Dendritic cell treated with granulocyte-macrophage colony-stimulating factor and Interleukin-4, amounts not matched to agents 40 ng/mL and 50 ng/mL, for 4 days (primary cell): ENCODE measurements around the gene POLR1G.
"Not testable (repeated sequence)": the region's sequence is repeated elsewhere in the genome, so short reads cannot be mapped to it uniquely, and the experiment has no call there.

ENCODE experiments used
- H3K27ac Mint-ChIP-seq: one replicate; pipeline ENCODE4 v1.8.0; 2022; ENCODE audit warnings: mild to moderate bottlenecking, mixed read lengths
- H3K27me3 Mint-ChIP-seq: one replicate; pipeline ENCODE4 v1.8.0; 2022; ENCODE audit warnings: mild to moderate bottlenecking, mixed read lengths
- H3K36me3 Mint-ChIP-seq: one replicate; pipeline ENCODE4 v1.8.0; 2022; ENCODE audit warnings: low read depth, mixed read lengths
- H3K4me1 Mint-ChIP-seq: one replicate; pipeline ENCODE4 v1.8.0; 2022; ENCODE audit warnings: low read depth, mixed read lengths
- H3K4me3 Mint-ChIP-seq: one replicate; pipeline ENCODE4 v1.8.0; 2022; ENCODE audit warnings: mild to moderate bottlenecking, moderate library complexity, mixed read lengths
- H3K9me3 Mint-ChIP-seq: one replicate; pipeline ENCODE4 v1.8.0; 2022; ENCODE audit warnings: mixed read lengths
- intact Hi-C: fragments of 100-400 bp; cut with micrococcal nuclease; formaldehyde crosslinking; loops from one replicate; pipeline ENCODE4 v1.15.0; 2022

The POLR1G gene

DNA sequence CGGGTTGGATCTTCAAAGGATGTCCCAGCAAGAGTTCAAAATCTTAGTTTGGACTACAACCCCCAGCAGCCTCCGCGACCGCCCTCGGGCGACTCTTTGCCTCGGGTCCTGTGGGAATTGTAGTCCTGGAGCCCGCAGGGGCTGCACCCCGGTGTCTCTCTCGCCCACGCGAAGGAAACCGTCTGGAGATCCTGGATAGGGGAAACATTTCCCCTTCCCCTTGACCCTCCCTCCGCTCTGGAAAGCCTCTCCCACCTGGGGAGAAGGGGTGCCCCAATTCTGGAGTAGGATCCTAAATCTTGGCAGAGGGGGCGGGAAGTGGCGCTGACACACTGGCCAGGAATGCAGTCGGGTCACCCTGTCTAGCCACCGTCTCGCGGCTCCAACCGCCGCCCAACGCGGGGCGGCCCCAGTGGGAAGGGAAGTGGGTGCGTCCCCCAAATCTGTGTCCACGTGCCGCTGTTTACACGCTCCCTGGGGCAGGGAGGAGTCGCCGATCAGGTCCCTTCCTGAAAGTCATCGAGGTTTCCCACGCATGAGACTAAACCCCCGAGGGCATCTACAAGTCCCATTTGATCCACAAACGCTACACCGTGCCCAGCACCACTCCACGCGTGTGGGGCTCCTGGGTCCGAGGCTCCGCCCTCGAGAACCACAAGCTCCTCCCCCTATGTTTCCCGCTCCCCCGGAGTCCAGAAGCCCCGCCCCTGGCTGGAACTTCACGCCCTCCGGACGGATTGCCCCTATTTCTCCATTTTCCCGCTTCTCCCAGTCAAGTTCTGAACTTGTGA, 814 bp upstream of the POLR1G start:
- H3K4me3 Mint-ChIP-seq: peak overlapping the region; percentile 95
- H3K27ac Mint-ChIP-seq: peak overlapping the region; percentile 90
- H3K36me3 Mint-ChIP-seq: peaks cover 11% of the 10 kb centered on the region
- H3K27me3 Mint-ChIP-seq: peaks cover 36% of the 10 kb centered on the region
- H3K9me3 Mint-ChIP-seq: no peaks in the 10 kb centered on the region
- peaks cover 68% of the 10 kb centered on the region for H3K4me1 Mint-ChIP-seq
- intact Hi-C loops: loop anchor here (1.0 kb wide), 1 partner anchor 18 kb away; the partner anchor contains the start of gene ERCC1

DNA sequence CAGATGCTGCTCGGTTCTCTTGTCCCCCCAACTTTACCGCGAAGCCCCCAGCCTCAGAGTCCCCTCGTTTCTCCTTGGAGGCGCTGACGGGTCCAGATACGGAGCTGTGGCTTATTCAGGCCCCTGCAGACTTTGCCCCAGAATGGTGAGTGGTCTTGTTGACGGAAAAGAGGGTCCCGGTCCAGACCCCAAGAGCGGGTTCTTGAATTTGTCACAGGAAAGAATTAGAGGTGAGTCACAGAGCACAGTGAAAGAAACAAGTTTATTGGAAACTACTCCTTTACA, 589 bp downstream of the POLR1G start:
- H3K36me3 Mint-ChIP-seq: peaks cover 12% of the 10 kb centered on the region
- peak overlapping the region; percentile 95 for H3K4me3 Mint-ChIP-seq
- peaks cover 72% of the 10 kb centered on the region for H3K4me1 Mint-ChIP-seq
- intact Hi-C loops: no loop called here
- H3K9me3 Mint-ChIP-seq: no peaks in the 10 kb centered on the region
- peak overlapping the region; percentile 90 for H3K27ac Mint-ChIP-seq
- H3K27me3 Mint-ChIP-seq: peaks cover 32% of the 10 kb centered on the region

DNA sequence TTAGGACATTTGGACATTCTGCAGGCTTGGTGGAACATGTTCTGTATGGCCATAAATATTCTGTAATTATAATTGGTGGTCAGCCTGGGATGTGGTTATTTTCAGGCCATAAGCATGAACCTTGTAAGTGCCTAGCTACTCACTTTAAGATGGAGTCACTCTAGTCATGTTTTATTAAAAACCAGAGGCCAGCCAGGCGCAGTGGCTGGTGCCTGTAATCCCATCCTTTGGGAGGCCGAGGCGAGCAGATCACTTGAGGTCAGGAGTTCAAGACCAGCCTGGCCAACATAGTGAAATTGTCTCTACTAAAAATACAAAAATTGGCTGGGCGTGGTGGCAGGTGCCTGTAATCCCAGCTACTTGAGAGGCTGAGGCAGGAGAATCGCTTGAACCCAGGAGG, 1.1 kb downstream of the POLR1G start:
- H3K9me3 Mint-ChIP-seq, H3K27ac Mint-ChIP-seq, H3K4me3 Mint-ChIP-seq, intact Hi-C loops: not testable (repeated sequence)
- peaks cover 67% of the 10 kb centered on the region for H3K4me1 Mint-ChIP-seq
- H3K27me3 Mint-ChIP-seq: peaks cover 28% of the 10 kb centered on the region
- peaks cover 18% of the 10 kb centered on the region for H3K36me3 Mint-ChIP-seq

DNA sequence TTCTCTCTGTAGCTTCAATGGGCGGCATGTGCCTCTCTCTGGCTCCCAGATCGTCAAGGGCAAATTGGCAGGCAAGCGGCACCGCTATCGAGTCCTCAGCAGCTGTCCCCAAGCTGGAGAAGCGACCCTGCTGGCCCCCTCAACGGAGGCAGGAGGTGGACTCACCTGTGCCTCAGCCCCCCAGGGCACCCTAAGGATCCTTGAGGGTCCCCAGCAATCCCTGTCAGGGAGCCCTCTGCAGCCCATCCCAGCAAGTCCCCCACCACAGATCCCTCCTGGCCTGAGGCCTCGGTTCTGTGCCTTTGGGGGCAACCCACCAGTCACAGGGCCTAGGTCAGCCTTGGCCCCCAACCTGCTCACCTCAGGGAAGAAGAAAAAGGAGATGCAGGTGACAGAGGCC, 1.7 kb downstream of the POLR1G start:
- peaks cover 64% of the 10 kb centered on the region for H3K4me1 Mint-ChIP-seq
- H3K4me3 Mint-ChIP-seq: no peak overlapping the region
- H3K9me3 Mint-ChIP-seq: no peaks in the 10 kb centered on the region
- intact Hi-C loops: no loop called here
- peaks cover 22% of the 10 kb centered on the region for H3K27me3 Mint-ChIP-seq
- H3K27ac Mint-ChIP-seq: peak overlapping the region; percentile 77
- peaks cover 23% of the 10 kb centered on the region for H3K36me3 Mint-ChIP-seq

DNA sequence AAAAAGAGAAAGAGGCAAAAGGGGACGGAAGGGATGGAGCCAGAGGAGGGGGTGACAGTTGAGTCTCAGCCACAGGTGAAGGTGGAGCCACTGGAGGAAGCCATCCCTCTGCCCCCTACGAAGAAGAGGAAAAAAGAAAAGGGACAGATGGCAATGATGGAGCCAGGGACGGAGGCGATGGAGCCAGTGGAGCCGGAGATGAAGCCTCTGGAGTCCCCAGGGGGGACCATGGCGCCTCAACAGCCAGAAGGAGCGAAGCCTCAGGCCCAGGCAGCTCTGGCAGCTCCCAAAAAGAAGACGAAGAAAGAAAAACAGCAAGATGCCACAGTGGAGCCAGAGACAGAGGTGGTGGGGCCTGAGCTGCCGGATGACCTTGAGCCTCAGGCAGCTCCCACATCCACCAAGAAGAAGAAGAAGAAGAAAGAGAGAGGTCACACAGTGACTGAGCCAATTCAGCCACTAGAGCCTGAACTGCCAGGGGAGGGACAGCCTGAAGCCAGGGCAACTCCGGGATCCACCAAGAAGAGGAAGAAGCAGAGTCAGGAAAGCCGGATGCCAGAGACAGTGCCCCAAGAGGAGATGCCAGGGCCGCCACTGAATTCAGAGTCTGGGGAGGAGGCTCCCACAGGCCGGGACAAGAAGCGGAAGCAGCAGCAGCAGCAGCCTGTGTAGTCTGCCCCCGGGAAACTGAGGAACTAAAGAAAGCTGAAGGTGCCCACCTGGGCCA, 2.5 kb downstream of the POLR1G start:
- H3K4me1 Mint-ChIP-seq: peaks cover 57% of the 10 kb centered on the region
- peak overlapping the region; percentile 30 for H3K4me3 Mint-ChIP-seq
- peak overlapping the region; percentile 77 for H3K27ac Mint-ChIP-seq
- no peaks in the 10 kb centered on the region for H3K9me3 Mint-ChIP-seq
- intact Hi-C loops: no loop called here
- H3K36me3 Mint-ChIP-seq: peaks cover 32% of the 10 kb centered on the region
- peaks cover 14% of the 10 kb centered on the region for H3K27me3 Mint-ChIP-seq

DNA sequence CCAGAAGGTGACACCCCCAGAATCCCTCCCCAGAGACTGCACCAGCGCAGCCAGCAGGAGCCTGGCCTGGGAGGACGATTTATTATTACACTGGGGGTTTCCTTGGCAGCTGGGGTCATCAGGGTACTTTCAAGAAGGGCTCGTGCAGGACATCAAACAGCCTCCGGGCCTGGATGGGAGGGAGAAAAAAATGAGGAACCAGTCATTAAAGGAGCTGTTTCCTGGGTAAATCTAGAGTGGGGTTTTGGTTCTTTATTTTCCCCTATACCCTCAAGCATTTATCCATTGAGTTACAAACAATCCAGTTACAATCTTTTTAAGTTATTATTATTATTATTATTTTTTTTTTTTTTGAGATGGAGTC, 3.1 kb downstream of the POLR1G start:
- peaks cover 8% of the 10 kb centered on the region for H3K27me3 Mint-ChIP-seq
- H3K27ac Mint-ChIP-seq: peak overlapping the region; percentile 77
- no peaks in the 10 kb centered on the region for H3K9me3 Mint-ChIP-seq
- H3K4me3 Mint-ChIP-seq: peak overlapping the region; percentile 39
- H3K4me1 Mint-ChIP-seq: peaks cover 52% of the 10 kb centered on the region
- peaks cover 38% of the 10 kb centered on the region for H3K36me3 Mint-ChIP-seq
- intact Hi-C loops: no loop called here

DNA sequence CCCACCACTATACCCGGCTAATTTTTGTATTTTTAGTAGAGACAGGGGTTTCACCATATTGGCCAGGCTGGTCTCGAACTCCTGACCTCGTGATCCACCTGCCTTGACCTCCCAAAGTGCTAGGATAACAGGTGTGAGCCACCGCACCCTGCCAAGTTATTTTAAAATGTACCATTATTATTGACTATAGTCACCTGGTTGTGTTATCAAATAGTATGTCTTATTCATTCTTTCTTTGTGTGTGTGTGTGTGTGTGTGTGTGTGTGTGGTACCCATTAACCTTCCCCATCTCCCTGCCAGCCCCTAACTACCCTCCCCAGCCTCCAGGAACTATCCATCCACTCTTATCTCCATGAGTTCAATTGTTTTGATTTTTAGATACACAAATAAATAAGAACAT, 3.9 kb downstream of the POLR1G start:
- H3K4me3 Mint-ChIP-seq, H3K27ac Mint-ChIP-seq, intact Hi-C loops, H3K9me3 Mint-ChIP-seq, H3K27me3 Mint-ChIP-seq: not testable (repeated sequence)
- Mint-ChIP-seq H3K36me3 (peaks cover 44% of the 10 kb centered on the region), H3K4me1 (peaks cover 44% of the 10 kb centered on the region)

DNA sequence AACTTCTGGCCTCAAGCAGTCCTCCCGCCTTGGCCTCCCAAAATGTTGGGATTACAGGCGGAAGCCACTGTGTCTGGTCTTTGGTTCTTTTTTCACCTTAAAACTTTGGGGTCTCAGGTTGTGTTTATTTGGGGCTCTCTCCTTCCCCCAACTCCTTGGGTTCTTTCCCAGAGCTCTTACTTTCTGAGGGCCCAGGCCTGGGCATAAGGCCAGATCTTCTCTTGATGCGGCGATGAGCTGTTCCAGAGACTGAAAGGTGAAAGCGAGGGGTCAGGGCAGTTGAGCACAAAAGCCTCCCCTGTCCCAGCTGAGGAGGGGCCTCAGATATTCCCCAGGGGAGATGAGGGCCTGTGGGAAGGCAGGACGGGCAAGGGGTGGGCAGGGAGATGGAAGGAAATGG, 7.1 kb downstream of the POLR1G start:
- peaks cover 36% of the 10 kb centered on the region for H3K4me1 Mint-ChIP-seq
- H3K4me3 Mint-ChIP-seq: no peak overlapping the region
- no peak overlapping the region for H3K27ac Mint-ChIP-seq
- H3K9me3 Mint-ChIP-seq: no peaks in the 10 kb centered on the region
- H3K36me3 Mint-ChIP-seq: peaks cover 65% of the 10 kb centered on the region
- intact Hi-C loops: no loop called here
- no peaks in the 10 kb centered on the region for H3K27me3 Mint-ChIP-seq

DNA sequence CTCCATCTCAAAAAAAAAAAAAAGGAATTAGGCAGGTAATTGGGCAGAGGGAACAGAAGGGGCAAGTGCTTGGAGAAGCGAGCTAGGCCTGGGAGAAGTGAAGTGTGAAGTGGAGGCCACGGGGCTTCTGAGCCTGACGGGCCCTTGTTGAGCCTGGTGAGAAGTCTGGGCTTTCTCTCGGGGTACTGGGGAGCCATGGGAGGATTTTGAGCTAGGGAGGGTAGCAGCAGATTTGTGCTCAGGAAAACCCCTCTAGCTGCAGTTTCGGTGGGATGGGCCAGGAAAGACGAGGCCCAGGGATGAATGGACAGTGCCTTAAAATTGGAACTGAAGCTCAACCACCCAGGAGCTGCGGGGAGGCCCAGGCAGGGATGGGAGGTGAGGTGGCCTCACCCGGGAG, 8.0 kb downstream of the POLR1G start:
- H3K4me3 Mint-ChIP-seq: no peak overlapping the region
- peaks cover 36% of the 10 kb centered on the region for H3K4me1 Mint-ChIP-seq
- H3K9me3 Mint-ChIP-seq: no peaks in the 10 kb centered on the region
- H3K27me3 Mint-ChIP-seq: no peaks in the 10 kb centered on the region
- H3K36me3 Mint-ChIP-seq: peaks cover 69% of the 10 kb centered on the region
- H3K27ac Mint-ChIP-seq: no peak overlapping the region
- intact Hi-C loops: no loop called here

DNA sequence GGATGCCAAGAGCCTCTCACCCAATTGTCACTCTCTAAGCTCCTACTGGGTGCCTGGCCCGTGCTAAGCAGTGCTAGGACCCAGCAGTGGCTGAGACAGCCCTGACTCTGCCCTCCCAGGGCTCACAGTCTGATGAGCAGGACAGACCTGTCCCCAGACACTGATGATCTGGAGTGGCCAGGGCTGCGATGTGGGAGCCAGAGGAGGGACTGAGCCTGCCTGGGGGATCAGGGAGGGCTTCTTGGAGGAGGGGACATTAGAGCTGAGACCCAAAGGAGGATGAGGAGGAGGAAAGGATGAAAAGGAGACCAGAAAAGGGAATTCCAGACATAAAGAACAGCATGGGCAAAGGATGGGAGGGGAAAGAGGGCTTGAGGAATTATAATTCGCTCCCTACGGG, 10.7 kb downstream of the POLR1G start:
- H3K27me3 Mint-ChIP-seq: no peaks in the 10 kb centered on the region
- peaks cover 90% of the 10 kb centered on the region for H3K36me3 Mint-ChIP-seq
- no peak overlapping the region for H3K4me3 Mint-ChIP-seq
- no peaks in the 10 kb centered on the region for H3K9me3 Mint-ChIP-seq
- H3K4me1 Mint-ChIP-seq: peaks cover 52% of the 10 kb centered on the region
- intact Hi-C loops: no loop called here
- peak overlapping the region; percentile 12 for H3K27ac Mint-ChIP-seq

DNA sequence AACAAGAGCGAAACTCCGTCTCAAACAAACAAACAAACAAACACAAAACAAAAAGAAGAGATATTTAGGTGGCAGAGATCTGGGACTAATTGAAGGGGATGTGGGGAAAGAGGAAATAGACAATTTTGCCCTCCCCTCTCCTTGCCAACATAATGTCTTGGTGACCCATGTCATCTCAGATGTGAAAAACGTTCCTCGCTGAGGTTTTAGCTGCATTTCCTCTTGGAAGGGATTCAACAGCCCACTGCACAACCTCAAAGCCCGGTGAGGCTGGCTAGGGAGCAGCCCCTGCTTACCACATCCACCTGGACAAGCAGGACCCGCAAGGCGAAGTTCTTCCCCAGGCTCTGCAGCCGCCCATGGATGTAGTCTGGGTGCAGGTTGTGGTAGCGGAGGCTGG, 12.4 kb downstream of the POLR1G start:
- Mint-ChIP-seq H3K9me3 (no peaks in the 10 kb centered on the region), H3K27ac (peak overlapping the region; percentile 76), H3K4me3 (peak overlapping the region; percentile 22), H3K36me3 (peaks cover 87% of the 10 kb centered on the region), H3K4me1 (peaks cover 67% of the 10 kb centered on the region), H3K27me3 (no peaks in the 10 kb centered on the region)
- intact Hi-C loops: no loop called here

DNA sequence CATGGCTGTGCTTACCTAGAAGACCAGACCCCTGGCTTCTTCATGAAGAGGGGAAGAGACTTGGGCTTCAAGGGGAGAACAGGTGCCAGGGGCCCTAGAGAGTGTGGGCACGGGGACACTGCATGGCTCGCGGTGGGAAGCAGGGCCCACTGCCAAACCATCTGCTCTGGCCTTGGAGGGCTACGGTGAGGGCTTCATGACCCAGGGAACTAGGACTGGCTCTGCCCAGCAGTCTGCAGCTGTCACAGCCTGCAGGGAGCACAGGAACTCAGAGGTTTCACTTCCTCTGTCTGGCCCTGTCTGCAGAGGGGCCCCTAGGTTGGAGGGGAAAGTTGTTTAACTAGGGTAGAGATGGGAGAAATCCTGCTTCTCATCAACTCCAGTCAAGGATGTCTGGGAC, 13.0 kb downstream of the POLR1G start:
- Mint-ChIP-seq H3K27me3 (no peaks in the 10 kb centered on the region), H3K27ac (peak overlapping the region; percentile 76), H3K9me3 (no peaks in the 10 kb centered on the region), H3K36me3 (peaks cover 82% of the 10 kb centered on the region), H3K4me3 (peak overlapping the region; percentile 35), H3K4me1 (peaks cover 73% of the 10 kb centered on the region)
- intact Hi-C loops: no loop called here

DNA sequence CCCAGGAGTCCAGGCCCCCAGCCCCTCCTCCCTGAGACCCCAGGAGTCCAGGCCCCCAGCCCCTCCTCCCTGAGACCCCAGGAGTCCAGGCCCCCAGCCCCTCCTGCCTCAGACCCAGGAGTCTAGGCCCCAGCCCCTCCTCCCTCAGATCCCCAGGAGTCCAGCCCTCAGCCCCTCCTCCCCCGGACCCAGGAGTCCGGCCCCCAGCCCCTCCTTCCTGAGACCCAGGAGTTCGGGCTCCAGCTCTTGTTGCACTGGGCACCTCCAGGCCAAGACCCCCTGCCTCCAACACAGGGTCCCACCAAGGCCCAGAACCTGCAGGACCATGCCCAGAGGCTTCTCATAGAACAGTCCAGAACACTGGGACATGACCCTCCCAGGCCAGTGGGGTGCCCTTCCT, 13.5 kb downstream of the POLR1G start:
- H3K27me3 Mint-ChIP-seq: no peaks in the 10 kb centered on the region
- intact Hi-C loops: no loop called here
- peaks cover 75% of the 10 kb centered on the region for H3K4me1 Mint-ChIP-seq
- peaks cover 77% of the 10 kb centered on the region for H3K36me3 Mint-ChIP-seq
- H3K4me3 Mint-ChIP-seq: peak overlapping the region; percentile 35
- H3K27ac Mint-ChIP-seq: peak overlapping the region; percentile 76
- H3K9me3 Mint-ChIP-seq: no peaks in the 10 kb centered on the region

DNA sequence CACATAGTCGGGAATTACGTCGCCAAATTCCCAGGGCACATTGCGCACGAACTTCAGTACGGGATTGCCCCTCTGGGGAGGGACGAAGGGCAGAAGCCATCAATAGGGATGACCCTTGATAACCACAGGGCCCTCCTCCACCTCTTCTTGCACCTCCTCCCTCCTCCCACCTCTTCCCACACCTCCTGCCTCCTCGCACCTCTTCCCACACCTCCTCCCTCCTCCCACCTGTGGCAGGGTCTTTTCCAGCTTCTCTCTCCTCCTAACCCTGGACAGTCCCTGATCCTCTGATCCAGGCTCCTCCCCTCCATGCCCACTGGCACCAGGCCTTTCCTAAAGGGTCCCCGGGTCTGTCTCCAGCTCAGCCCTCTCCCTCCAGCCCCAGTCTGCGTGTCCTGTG, 13.9 kb downstream of the POLR1G start:
- peaks cover 74% of the 10 kb centered on the region for H3K36me3 Mint-ChIP-seq
- intact Hi-C loops: no loop called here
- H3K9me3 Mint-ChIP-seq: no peaks in the 10 kb centered on the region
- peak overlapping the region; percentile 37 for H3K4me3 Mint-ChIP-seq
- H3K27me3 Mint-ChIP-seq: no peaks in the 10 kb centered on the region
- peaks cover 75% of the 10 kb centered on the region for H3K4me1 Mint-ChIP-seq
- peak overlapping the region; percentile 76 for H3K27ac Mint-ChIP-seq
